GDM1 (cell line): ENCODE results near the gene KRTAP2-2.
"Not testable (repeated sequence)": the region's sequence is repeated elsewhere in the genome, so short reads cannot be mapped to it uniquely, and the experiment has no call there.

Experiments used
- DNase-seq: peaks from one replicate; lab custom pipeline; 2025; lab: John Stamatoyannopoulos, UW

The KRTAP2-2 gene

DNA sequence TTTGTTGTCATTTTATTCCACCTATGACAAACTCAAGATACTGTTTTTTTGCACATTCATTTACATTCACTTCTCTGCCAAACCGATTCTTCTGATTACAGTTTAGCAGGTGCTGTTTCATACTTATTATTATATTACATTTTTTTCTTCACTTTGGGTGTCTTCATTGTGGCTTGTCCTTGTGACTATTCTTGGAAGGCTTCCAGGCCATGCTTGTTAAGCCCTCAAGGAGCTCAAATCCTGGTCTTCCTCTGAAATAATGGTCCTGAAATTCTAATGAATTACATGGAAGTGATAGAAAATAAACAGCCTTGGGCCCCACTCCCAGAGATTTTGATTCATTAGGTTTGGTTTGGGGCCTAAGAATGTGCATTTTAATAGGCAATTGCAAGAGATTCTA, 9.3 kb upstream of the KRTAP2-2 start:
- no peak for DNase-seq

DNA sequence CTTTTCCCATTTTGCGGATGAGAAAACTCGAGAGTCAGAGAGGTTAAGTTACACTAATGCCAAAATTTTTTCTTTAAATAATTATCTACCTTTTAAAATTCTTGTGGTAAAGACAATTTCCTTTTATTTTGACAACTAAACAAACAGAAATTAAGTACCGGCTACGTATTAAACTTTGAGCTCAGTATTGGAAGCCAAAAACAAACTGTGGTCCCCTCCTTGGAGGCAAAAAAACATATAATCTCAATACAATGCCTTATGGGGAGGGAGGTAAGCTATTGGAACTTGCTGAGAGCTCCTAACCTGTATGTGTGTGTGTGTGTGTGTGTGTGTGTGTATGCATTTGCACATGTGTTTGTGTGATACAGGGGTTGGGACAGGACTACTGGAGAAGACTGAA, 8.4 kb upstream of the KRTAP2-2 start:
- DNase-seq = no peak

DNA sequence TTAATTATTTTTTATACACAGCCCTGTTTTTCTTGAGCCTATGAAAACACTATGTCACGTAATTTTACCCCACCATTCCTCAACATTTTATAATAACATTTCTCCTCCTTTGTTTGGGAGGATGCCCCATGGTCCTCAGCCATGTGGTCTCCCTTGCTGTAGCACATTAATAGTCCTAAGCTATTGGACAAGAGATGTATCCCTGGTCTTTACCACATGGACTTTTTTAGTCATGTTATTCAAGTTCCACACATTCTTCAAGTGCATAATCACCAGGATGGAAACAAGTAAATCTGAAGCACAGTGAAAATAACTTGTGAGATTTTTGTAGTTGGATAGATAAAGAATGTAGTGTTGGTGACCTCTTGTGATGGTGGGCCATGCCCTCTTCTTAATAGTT, 6.9 kb upstream of the KRTAP2-2 start:
- no peak for DNase-seq

DNA sequence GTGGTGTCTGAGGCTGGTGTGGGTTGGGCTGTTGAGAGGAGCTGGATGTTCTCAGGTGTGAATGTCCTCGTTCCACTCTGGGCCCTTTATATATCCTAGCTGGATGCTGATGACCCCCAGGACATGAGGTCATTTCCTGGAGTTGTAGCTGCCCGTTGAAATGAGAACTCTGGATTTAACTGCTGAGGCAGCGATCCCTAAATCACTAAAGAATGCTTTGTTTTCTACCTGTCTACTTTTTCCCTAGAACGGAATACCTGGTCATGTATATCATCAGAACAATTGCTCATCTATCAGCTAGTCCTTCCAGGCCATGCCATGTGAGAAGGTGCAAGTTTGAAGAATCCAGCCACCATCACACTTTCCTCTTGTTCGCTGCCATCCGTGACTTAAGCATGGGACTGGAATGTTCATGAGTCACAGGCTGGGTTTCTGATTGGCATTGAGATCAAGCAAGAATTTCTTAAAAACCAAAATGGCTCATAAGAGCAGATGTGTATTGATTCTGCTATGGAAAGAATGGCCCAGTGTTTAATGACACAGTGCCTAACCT, 5.1 kb upstream of the KRTAP2-2 start, which contains the start of gene KRTAP2-3:
Gene KRTAP2-3, minus strand, starts transcription at position 63 of the 553 bp plus-strand sequence. CDS start 64 bp downstream, outside the sequence.
- DNase-seq = no peak

DNA sequence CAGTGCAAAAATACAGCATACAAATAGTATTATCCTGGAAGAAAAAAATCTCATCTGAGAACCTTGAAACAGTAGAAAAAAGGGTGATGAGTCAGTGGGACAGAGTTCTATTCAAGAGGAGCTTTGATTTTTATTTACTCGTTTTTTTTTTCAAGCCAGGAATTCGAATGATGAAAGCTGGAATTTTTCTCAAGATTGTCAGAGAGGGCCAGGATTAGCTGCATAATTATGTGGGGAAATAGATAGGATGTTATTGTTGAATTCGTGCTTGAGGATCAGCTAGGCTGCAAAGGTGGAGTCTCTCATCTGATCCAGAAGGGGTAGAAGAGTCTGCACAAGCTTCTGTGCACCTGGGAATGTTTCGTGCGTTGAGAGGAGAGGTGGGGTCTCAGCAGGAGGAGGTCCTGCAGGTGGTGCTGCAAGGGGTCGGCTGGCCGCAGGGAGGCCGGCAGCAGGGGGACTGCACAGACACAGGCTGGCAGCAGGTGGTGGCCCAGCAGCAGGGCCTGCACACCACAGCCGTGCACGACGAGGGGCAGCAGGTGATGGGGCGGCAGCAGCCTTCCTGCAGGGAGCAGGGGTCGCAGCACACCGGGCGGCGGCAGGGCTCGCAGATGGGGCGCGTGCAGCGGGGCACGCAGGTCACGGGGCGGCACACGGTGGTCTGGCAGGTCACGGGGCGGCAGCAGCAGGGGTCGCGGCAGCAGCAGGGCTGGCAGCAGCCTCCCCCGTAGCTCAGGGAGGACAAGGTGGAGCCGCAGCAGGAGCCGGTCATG, 4.4 kb upstream of the KRTAP2-2 start:
- not testable (repeated sequence) for DNase-seq

DNA sequence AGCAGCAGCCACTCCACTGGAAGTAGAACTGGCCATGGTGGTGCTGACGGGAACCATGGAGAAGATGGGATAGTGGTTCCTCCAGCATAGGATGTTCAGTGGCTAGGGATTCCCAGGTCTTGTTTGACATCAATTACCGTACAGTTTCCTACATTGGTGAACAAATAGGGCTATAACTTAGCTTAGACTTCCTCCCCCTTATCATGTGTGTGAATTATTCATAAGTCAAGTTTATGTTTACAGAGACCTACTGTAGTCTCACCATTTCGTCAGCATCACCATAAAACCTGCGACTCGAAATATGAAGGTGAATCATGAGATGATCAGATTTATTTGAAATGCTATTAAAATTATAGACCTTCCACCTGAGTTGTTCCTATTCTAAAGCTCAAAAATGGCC, 3.7 kb upstream of the KRTAP2-2 start:
- DNase-seq = no peak

DNA sequence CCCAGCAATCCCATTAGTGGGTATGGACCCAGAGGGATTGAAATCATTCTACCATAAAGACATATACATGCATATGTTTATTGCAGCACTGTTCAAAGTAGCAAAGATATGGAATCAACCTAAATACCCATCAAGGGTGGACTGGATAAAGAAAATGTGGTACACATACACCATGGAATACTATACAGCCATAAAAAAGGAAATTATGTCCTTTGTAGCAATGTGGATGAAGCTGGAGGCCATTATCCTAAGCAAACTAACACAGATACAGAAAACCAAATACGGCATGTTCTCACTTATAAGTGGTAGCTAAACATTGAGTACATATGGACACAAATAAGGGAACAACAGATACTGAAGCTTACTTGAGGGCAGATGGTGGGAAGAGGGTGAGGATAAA, 2.5 kb upstream of the KRTAP2-2 start:
- no peak for DNase-seq

DNA sequence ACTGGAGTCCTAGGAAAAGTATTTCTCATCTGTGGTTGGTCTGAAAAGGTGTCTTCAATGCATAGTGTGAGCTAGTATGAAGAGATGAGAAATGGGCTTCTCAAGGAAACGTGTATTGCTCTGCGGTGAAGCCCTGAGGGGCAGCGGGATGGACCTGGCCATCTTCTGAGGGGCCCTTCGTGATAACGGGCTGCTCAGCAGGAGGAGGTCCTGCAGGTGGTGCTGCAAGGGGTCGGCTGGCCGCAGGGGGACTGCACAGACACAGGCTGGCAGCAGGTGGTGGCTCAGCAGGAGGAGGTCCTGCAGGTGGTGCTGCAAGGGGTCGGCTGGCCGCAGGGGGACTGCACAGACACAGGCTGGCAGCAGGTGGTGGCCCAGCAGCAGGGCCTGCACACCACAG, 474 bp downstream of the KRTAP2-2 start:
- not testable (repeated sequence) for DNase-seq

DNA sequence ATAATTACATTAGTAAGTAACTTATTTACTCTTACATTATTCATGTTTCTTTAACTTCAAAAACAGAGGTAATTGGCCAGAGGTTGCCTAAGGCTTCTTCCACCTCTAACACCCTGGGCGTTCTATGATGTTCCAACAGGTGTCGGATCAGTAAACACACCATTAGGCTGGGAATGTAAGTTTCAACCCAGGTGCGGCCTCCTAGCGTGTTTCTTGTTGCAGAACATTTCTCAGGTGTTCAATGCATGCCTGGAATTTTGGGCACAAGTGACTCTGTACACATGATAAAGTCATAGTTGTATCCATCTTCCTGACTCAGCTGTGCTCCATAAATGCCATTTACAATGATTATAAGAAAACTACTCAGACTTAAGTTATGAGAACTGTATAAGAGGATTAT, 1.0 kb downstream of the KRTAP2-2 start:
- DNase-seq = no peak

DNA sequence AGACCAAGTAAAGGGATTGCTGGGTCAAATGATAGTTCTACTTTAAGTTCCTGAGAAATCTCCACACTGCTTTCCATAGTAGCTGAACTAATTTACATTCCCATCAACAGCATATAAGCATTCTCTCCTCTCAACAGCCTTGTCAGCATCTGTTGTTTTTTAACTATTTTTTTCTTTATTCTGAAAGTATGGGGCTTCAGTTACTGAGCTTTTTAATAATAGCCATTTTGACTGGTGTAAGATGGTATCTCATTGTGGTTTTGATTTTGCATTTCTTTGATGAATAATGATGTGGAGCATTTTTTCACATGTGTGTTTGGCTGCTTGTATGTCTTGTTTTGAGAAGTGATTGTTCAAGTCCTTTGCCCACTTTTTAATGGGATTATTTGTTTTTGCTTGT, 2.5 kb downstream of the KRTAP2-2 start:
- DNase-seq = no peak

DNA sequence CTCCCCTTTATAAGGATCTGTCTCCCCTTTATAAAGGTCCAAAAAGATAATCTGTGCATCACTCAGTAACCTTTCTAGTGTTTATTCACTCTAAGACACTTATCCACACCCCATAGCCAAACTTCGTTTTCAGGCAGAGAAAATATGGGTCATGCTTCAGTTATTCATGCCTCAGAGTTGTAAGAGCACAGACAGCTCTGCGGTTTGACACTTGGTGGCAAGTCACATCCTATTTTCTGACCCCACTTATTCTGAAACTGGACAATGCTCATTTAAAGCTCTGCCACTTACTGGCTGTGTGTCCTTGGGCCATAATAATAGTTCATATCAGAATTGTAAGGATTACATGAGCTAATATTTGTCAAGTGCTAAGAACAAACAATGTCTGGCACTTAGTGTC, 5.9 kb downstream of the KRTAP2-2 start:
- no peak for DNase-seq

DNA sequence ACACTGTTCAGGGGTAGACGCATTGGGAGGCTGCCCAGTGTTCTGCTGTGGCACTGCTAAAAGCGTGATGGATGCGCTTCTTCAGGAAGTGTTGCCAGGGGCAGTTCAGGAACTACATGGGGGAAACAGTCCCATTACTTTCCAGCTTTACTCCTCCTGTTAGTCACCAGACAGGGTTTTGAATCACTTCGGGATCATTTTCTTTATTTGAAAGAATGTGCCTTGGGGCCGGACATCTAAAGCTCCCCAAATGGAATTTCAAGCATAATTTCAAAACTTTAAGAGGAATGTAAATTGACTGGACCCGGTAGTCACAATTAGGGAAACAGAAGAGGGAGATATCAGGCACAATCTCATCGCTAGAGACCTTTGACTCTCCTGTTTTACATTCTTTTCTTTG, 6.6 kb downstream of the KRTAP2-2 start:
- no peak for DNase-seq

DNA sequence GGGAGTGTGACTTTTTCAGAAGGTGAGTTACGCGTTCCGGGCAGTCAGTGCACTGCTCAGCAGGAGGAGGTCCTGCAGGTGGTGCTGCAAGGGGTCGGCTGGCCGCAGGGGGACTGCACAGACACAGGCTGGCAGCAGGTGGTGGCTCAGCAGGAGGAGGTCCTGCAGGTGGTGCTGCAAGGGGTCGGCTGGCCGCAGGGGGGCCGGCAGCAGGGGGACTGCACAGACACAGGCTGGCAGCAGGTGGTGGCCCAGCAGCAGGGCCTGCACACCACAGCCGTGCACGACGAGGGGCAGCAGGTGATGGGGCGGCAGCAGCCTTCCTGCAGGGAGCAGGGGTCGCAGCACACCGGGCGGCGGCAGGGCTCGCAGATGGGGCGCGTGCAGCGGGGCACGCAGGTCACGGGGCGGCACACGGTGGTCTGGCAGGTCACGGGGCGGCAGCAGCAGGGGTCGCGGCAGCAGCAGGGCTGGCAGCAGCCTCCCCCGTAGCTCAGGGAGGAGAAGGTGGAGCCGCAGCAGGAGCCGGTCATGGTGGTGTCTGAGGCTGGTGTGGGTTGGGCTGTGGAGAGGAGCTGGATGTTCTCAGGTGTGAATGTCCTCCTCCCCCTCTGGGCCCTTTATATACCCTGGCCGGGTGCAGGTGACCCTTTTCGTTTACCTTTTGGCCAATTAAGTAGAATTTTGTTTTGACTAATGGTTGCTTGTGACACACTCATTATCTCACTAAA, 8.1 kb downstream of the KRTAP2-2 start, which contains the start of gene KRTAP2-1:
Gene KRTAP2-1, minus strand, starts transcription at position 582 of the 731 bp plus-strand sequence. Its CDS starts 49 bp downstream, at position 533.
- not testable (repeated sequence) for DNase-seq

DNA sequence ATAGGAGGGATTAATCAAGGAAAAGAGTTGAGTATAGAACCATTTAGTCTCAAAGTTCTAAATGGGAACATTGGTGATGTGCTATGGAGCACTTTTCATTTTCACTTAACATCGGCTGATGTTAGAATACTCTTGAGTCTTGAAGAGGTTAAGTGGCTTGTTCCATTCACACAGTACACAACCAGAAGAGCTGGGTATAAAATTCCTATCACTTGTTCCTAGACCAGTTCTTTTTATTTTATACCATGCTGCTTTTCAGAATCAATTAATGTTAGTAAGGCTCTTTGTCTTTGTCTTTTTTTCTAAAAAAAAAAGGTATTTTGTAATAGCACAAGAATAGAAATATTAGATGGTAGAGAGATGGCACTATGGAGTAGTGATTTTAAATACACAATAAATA, 12.1 kb downstream of the KRTAP2-2 start:
- DNase-seq = no peak

DNA sequence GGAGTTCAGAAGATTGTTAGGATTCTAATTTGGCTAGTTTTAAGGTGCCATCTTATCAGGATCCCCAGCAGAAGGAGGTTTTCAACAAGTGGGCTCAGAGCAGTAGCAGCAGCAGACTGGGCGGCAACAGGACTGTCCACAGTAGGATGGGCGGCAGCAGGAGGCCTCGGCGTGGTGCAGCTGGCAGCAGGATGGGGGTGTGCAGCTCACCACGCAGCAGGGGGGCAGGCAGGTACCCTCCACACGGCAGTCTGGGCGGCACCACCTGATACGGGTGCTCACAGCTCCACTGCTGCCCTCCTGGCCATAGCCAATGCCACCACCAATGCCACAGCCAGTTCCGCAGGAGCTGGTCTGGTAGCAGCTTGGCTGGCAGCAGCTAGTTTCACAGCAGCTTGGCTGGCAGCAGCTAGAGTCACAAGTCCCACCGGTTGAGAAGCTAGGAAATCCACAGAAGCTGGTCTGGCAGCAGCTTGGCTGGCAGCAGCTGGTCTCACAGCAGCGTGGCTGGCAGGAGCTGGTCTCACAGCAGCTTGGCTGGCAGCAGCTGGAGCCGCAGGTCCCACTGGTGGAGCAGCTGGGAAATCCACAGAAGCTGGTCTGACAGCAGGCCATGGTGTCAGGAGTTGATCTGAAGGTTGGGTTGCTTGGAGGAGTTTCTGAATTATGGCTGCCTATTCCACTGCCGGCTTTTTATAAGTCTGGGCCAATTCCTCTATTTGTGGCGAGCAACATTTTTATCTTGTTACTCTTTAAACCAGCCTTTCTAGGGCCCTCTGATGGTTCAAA, 14.1 kb downstream of the KRTAP2-2 start, which contains the start of gene KRTAP1-1:
Gene KRTAP1-1, minus strand, starts transcription at position 668 of the 789 bp plus-strand sequence. Its CDS starts 53 bp downstream, at position 615.
- not testable (repeated sequence) for DNase-seq

DNA sequence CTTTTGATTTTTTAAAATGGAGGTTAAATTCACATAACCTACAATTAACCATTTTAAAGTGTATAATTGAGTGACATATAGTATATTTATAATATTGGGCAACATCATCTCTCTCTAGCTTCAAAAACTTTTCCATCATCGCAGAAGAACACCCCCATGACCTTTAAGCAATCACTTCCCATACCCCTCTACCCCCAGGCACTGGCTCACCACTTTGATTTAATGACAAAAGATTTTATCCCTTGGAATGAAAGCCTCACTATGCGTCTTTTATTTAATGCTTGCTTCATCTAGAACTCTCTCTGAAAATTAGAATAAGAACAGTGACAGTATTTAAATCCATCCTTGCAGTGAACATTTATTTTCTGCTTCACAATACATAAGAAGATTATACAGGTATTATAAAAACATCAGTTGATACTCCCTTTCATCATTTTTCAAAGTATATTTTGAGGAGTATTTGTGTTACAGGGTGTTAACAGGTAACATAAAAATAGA, 17.1 kb downstream of the KRTAP2-2 start:
- no peak for DNase-seq

DNA sequence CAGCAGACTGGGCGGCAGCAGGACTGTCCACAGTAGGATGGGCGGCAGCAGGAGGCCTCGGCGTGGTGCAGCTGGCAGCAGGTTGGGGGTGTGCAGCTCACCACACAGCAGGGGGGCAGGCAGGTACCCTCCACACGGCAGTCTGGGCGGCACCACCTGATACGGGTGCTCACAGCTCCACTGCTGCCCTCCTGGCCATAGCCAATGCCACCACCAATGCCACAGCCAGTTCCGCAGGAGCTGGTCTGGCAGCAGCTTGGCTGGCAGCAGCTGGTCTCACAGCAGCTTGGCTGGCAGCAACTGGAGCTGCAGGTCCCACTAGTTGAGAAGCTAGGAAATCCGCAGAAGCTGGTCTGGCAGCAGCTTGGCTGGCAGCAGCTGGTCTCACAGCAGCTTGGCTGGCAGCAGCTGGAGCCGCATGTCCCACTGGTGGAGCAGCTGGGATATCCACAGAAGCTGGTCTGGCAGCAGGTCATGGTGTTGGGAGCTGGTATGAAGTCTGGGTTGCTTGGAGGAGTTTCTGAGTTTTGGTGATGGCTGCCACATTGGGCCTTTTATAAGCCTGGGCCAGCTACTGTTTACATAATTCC, 20.6 kb downstream of the KRTAP2-2 start, which contains the start of gene KRTAP1-3:
Gene KRTAP1-3, minus strand, starts transcription at position 529 of the 590 bp plus-strand sequence. Its CDS starts 53 bp downstream, at position 476.
- DNase-seq = not testable (repeated sequence)

DNA sequence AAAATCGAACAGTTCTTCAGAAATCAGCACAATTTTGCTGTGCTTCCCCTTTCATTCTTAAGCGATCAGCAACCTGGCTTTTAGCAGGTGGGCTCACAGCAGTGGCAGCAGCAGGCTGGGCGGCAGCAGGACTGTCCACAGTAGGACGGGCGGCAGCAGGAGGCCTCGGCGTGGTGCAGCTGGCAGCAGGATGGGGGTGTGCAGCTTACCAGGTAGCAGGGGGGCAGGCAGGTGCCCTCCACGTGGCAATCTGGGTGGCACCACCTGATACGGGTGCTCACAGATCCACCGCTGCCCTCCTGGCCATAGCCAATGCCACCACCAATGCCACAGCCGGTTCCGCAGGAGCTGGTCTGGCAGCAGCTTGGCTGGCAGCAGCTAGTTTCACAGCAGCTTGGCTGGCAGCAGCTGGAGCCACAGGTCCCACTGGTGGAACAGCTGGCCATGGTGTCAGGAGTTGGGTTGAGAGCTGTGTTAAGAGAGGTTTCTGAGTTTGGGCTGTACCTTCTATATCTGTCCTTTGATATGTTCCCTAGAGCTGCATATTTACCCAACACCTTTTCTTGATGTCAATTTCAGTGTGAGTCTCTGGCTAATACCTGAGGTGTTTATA, 25.3 kb downstream of the KRTAP2-2 start, which contains the start of gene KRTAP1-4:
Gene KRTAP1-4, minus strand, starts transcription at position 563 of the 613 bp plus-strand sequence. Its CDS starts 117 bp downstream, at position 446.
- no peak for DNase-seq

DNA sequence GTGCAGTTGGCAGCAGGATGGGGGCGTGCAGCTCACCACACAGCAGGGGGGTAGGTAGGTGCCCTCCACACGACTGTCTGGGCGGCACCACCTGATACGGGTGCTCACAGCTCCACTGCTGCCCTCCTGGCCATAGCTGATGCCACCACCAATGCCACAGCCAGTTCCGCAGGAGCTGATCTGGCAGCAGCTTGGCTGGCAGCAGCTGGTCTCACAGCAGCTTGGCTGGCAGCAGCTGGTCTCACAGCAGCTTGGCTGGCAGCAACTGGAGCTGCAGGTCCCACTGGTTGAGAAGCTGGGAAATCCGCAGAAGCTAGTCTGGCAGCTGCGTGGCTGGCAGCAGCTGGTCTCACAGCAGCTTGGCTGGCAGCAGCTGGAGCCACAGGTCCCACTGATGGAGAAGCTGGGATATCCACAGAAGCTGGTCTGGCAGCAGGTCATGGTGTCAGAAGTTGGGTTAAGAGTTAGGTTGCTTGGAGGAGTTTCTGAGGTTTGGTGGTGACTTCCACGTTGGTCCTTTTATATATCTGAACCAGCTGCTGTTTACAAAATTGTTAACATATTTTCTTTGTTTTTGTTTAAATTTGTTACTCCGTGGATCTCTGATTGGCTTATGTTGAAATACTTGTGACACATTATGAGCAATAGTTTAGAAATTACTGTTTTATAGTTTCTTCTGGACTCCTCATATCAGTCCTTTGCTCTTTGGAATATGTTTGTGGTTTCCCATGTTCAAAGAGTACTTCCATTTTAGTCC, 28.1 kb downstream of the KRTAP2-2 start, which contains the start of gene KRTAP1-5:
Gene KRTAP1-5, minus strand, starts transcription at position 494 of the 757 bp plus-strand sequence. Its CDS starts 53 bp downstream, at position 441.
- no peak for DNase-seq

DNA sequence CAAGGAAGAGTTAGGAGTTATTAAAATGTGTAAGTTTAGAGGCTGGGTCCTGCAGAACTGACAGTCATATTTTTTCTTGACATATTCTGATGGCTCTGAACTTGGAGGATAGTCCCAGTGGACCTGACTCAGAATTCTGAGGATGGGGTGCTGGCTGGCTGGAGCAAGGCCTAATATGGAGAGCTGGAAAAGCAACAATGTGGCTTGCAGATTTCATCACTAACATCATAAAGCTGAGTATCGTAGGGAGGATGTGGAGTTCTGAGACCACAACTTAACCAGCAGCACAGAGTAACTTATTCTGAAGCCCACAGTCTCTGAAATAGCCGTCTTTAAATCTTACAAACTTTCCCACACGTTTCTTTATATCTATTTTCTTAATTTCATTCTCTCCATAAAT, 30.3 kb downstream of the KRTAP2-2 start:
- no peak for DNase-seq
